GM12801 (cell line): ENCODE results near the gene NREP.

Source experiments
- TF ChIP-seq, protein P1 (sequence below): IDR thresholded peaks from one replicate; pipeline ENCODE4 v1.5.1; 2011; ENCODE audit warnings: control low read depth; ENCODE audit not compliant: insufficient read length; ENCODE audit errors: extremely low read depth

The NREP gene

GRCh38 chr5:111728941-111729340 lies 28.1 kb downstream of the NREP start:
- TF ChIP-seq, protein P1, sequence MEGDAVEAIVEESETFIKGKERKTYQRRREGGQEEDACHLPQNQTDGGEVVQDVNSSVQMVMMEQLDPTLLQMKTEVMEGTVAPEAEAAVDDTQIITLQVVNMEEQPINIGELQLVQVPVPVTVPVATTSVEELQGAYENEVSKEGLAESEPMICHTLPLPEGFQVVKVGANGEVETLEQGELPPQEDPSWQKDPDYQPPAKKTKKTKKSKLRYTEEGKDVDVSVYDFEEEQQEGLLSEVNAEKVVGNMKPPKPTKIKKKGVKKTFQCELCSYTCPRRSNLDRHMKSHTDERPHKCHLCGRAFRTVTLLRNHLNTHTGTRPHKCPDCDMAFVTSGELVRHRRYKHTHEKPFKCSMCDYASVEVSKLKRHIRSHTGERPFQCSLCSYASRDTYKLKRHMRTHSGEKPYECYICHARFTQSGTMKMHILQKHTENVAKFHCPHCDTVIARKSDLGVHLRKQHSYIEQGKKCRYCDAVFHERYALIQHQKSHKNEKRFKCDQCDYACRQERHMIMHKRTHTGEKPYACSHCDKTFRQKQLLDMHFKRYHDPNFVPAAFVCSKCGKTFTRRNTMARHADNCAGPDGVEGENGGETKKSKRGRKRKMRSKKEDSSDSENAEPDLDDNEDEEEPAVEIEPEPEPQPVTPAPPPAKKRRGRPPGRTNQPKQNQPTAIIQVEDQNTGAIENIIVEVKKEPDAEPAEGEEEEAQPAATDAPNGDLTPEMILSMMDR, result no peak

GRCh38 chr5:111726986-111727385 lies 30.0 kb downstream of the NREP start:
- TF ChIP-seq, protein P1, result no peak

DNA sequence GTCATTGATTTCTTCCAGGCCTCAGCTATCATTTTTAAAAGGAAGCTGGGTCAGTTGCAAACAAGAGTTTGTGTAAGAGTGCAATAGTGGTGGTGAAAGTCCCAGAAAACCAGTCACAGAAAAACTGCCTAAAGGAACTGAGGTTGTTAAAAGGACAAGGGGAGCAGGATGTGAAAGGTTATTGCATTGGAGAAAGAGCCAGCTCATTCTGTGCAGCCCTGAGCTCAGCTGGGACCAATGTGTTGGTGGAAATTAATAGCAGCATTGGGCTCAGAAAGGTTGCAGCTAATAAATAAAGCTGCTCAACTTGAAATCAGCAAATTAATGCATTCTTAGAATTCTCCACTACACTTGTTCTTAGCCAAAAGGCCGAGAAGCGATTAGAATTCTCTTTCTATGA lies 34.9 kb downstream of the NREP start:
- TF ChIP-seq, protein P1, result no peak

DNA sequence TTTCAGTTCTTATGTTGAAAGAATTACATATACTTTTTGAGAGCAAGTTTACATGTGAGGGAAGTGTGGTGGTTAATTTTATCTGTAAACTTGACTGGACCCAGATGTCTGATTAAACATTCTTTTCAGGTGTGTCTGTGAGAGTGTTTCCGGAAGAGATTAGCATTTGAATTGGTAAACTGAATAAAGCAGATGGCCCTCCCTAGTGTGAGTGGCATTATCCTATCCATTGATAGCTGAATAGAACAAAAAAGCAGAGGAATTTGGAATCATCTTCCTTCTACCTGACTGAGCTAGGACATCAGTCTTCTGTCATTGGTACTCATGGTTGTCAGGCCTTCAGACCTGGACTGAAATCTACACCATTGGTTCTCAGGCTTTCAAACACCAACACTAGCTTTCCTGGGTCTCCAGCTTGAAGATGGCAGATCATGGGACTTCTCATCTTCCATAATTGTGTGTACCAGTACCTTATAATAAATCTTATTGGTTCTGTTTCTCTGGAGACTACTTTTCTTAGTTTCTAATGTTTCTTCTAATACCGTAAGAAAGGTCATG lies 36.6 kb downstream of the NREP start:
- TF ChIP-seq, protein P1, result no peak

DNA sequence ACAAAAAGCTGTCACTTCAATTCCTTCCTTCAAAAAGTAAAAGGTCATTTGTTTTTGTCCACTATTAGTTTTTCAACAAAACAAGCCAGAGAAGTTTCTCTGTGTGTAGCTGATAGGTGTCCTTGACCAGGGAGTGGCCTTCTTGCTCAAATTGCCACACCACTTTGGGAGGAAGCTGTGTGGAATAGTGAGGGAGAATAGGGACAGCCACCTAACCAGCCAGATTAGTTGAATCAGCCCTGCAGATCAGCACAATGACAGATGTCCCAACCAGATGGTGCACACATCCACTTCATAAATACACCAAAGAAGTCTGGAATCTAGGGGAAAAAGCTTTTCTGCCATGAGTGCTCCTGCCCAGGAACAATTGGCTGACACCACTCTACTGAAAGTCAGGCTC lies 37.2 kb downstream of the NREP start:
- TF ChIP-seq, protein P1, result no peak

DNA sequence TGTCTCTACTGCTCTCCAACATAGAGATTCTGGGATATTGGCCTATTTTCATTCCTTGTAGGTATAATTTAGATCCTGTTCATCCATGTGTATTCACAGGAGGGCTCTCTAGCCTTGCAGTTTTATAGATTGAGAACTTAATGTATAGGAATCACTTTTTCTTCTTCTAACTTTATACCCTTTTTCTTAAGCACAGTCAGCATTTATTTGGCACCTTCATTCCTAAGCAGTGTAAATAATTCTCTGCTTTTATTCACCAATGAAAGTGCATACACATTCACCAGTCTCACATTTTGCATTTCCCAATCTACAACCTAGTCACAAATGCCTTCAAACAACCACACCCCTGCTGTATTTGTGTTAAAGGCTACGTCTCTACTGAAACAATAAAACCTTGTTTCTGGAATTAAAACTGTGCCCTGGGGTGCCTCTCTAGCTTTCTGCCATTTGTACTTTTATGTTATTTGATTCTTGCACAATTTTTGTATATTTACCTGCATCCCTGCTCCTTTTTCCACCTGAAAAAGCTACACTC lies 49.3 kb downstream of the NREP start:
- TF ChIP-seq, protein P1, result no peak

DNA sequence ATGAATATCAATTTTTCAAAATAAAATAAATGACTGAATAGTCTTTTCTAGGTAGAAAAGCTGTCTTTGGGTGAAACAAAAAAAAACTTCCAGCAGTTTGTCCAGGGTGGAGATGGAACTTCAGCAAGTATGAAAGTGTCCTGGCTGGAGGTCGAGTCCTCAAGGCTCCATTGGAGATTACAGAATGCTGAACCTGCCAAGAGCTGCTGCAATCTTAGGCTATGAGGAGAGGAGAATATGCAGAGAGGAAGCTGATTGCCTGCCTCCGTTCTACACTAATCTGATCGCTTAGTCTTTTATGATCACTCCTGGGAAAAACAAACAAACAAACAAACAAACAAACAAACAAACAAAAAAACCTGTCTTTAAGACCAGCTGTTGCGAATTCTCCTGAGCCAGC lies 50.6 kb downstream of the NREP start:
- TF ChIP-seq, protein P1, result no peak
